ENCODE results near the gene LIPG. TPM values are rescaled to one million over a fixed set of nuclear protein-coding genes. Genes with fewer than 3 reads are reported as not detected.

LIPG gene
- total RNA-seq, 4 donors from 2014 or later = 4.9 to 11.5 (median 6.9) TPM

- in situ Hi-C loops (cut with MboI; ENCODE audit: low pct_ligation_motif_present in 1 of 4, low pct_unique_long_range_greater_than_20kb in 1 of 4, low sequenced_read_pairs in 3 of 4) (no loop called here), intact Hi-C loops (cut with DNase I; ENCODE audit: low total_unique reads) (no loop called here)
- TF ChIP-seq POLR2AphosphoS5 (IDR thresholded peaks at IDR 0.05) = no peak
- no peak for TF ChIP-seq POLR2A (IDR thresholded peaks at IDR 0.05)
- no peak for TF ChIP-seq CTCF (IDR thresholded peaks at IDR 0.05)
- TF ChIP-seq EP300 (IDR thresholded peaks at IDR 0.05; ENCODE audit: low read depth) = no peak
- Histone ChIP-seq H3K27me3 (no peaks in the 10 kb centered on the region), H3K9me3 (no peaks in the 10 kb centered on the region), H3K27ac (no peak overlapping the region), H3K4me1 (no peaks in the 10 kb centered on the region), H3K4me3 (no peak overlapping the region), H3K36me3 (no peaks in the 10 kb centered on the region)
- 95% methylated on average over 5 of the region's 5 CpGs; no CpG with 5 or more reads in 1 of the 2 donors for WGBS, 2 donors (ENCODE audit: low coverage in 1 of 2)
- no peak for DNase-seq
Observed at GRCh38 chr18:49544362-49544761, 17.5 kb upstream of the LIPG start.

- 97 to 100% methylated on average over 1 of the region's 1 CpG for WGBS, 2 donors (ENCODE audit: low coverage in 1 of 2)
- in situ Hi-C loops (cut with MboI; ENCODE audit: low pct_ligation_motif_present in 1 of 4, low pct_unique_long_range_greater_than_20kb in 1 of 4, low sequenced_read_pairs in 3 of 4) = no loop called here
Observed at GRCh38 chr18:49546278-49546677, 15.6 kb upstream of the LIPG start.

GRCh38 chr18:49546719-49547273 is 15.1 kb upstream of the LIPG start:
- Histone ChIP-seq H3K27ac (no peak overlapping the region), H3K27me3 (no peaks in the 10 kb centered on the region), H3K36me3 (no peaks in the 10 kb centered on the region), H3K4me3 (no peak overlapping the region), H3K4me1 (no peaks in the 10 kb centered on the region), H3K9me3 (no peaks in the 10 kb centered on the region)
- no peak for DNase-seq
- in situ Hi-C loops (cut with MboI; ENCODE audit: low pct_ligation_motif_present in 1 of 4, low pct_unique_long_range_greater_than_20kb in 1 of 4, low sequenced_read_pairs in 3 of 4) = no loop called here
- intact Hi-C loops (cut with DNase I; ENCODE audit: low total_unique reads) = no loop called here
- 72 to 83% methylated on average over 4 to 5 of the region's 5 CpGs for WGBS, 2 donors (ENCODE audit: low coverage in 1 of 2)
- TF ChIP-seq POLR2AphosphoS5 (IDR thresholded peaks at IDR 0.05) (no peak), CTCF (IDR thresholded peaks at IDR 0.05) (no peak), EP300 (IDR thresholded peaks at IDR 0.05; ENCODE audit: low read depth) (no peak), POLR2A (IDR thresholded peaks at IDR 0.05) (no peak)

More at GRCh38 chr18:49546278-49546677, 15.6 kb upstream of the LIPG start:
- H3K27me3 ChIP-seq = no peaks in the 10 kb centered on the region
- no peaks in the 10 kb centered on the region for H3K4me1 ChIP-seq
- no peaks in the 10 kb centered on the region for H3K36me3 ChIP-seq
- H3K9me3 ChIP-seq = no peaks in the 10 kb centered on the region
- intact Hi-C loops (cut with DNase I; ENCODE audit: low total_unique reads) = no loop called here
- no peak for DNase-seq
- H3K4me3 ChIP-seq = no peak overlapping the region
- TF ChIP-seq POLR2A (IDR thresholded peaks at IDR 0.05) (no peak), EP300 (IDR thresholded peaks at IDR 0.05; ENCODE audit: low read depth) (no peak), POLR2AphosphoS5 (IDR thresholded peaks at IDR 0.05) (no peak), CTCF (IDR thresholded peaks at IDR 0.05) (no peak)
- H3K27ac ChIP-seq = no peak overlapping the region

GRCh38 chr18:49547701-49548100 is 14.2 kb upstream of the LIPG start:
- WGBS, 2 donors (ENCODE audit: low coverage in 1 of 2) = 20% methylated on average over 1 of the region's 1 CpG; no CpG with 5 or more reads in 1 of the 2 donors
- in situ Hi-C loops (cut with MboI; ENCODE audit: low pct_ligation_motif_present in 1 of 4, low pct_unique_long_range_greater_than_20kb in 1 of 4, low sequenced_read_pairs in 3 of 4) (no loop called here), intact Hi-C loops (cut with DNase I; ENCODE audit: low total_unique reads) (no loop called here)
- Histone ChIP-seq H3K9me3 (no peaks in the 10 kb centered on the region), H3K4me3 (no peak overlapping the region), H3K4me1 (no peaks in the 10 kb centered on the region), H3K27me3 (no peaks in the 10 kb centered on the region), H3K36me3 (no peaks in the 10 kb centered on the region), H3K27ac (no peak overlapping the region)
- DNase-seq = no peak
- TF ChIP-seq CTCF (IDR thresholded peaks at IDR 0.05) (no peak), POLR2A (IDR thresholded peaks at IDR 0.05) (no peak)
